ENCODE measurements around the gene NXPE2. TPM values are rescaled to one million over a fixed set of nuclear protein-coding genes. Genes with fewer than 3 reads are reported as not detected.
A peak's percentile ranks its signal among the peaks of the same experiment; 100 is the strongest.

NXPE2 gene
- total RNA-seq, 1 donor from 2014 or later, result not detected

DNA sequence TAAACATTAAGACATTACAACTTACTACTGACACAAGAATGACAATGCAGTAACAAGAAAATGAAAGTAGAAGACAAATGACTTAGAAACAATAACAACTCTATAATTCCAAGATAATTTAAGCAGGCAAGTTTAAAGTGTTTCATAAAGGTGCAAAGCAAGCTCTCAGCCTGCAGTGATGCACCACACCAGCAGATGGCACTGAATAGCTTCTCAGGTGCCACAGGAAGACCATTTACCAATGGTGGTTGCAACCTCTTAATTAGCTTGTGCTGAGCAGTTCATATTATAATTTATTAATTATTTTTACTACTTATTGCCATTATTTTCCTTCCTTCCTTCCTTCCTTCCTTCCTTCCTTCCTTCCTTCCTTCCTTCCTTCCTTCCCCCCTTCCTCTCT, 60.6 kb downstream of the NXPE2 start:
- peak; percentile 93 for ATAC-seq
- no peak for DNase-seq (ENCODE audit: low spot score)

DNA sequence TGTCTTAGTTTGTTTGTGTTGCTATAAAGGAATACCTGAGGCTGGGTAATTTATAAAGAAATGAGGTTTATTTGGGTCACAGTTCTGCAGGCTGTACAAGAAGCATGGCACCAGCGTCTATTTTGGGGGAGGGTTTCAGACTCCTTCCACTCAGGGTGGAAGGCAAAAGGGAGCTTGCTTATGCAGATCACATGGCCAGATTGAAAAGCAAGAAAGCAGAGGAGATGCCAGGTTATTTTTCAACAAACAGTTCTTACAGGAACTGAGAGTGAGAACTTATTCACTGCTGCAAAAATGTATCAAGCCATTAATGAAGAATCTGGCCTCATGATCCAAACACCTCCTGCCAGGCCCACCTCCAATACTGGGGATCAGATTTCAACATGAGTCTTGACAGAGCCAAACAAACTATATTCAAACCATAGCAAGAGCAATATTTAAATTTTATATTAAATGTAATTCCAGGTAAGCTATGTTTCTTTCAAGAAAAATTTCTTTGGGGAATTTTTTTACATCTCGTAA, 66.9 kb downstream of the NXPE2 start:
- DNase-seq (ENCODE audit: low spot score) (no peak), ATAC-seq (no peak)

- ATAC-seq (no peak), DNase-seq (ENCODE audit: low spot score) (no peak)
Measured at GRCh38 chr11:114746013-114746412, 67.7 kb downstream of the NXPE2 start.

Other genes with a start within 250 kb of the NXPE2 start
- gene REXO2, start 239.1 kb upstream of the NXPE2 start, total RNA-seq, result 23.6 TPM
- gene NXPE1, start 118.6 kb upstream of the NXPE2 start, total RNA-seq, result not detected
- not detected for gene NXPE4, start 82.7 kb upstream of the NXPE2 start, total RNA-seq